D341Med (cell line): ENCODE data around the gene MAPKBP1.

ENCODE experiments used
- DNase-seq: peaks from one replicate; pipeline ENCODE4 v3.0.0; 2012; ENCODE audit warnings: low spot score

Gene MAPKBP1

GRCh38 chr15:41868321-41868720 is 94.0 kb downstream of the MAPKBP1 start:
- DNase-seq: no peak

- DNase-seq: no peak
Observed at GRCh38 chr15:41869770-41870688, 95.7 kb downstream of the MAPKBP1 start.

- no peak for DNase-seq
Observed at GRCh38 chr15:41870689-41871081, 96.4 kb downstream of the MAPKBP1 start.

GRCh38 chr15:41871175-41871905 is 97.1 kb downstream of the MAPKBP1 start:
- no peak for DNase-seq

GRCh38 chr15:41872166-41872747 is 98.0 kb downstream of the MAPKBP1 start:
- DNase-seq: no peak

- DNase-seq: no peak
Observed at GRCh38 chr15:41873711-41874110, 99.4 kb downstream of the MAPKBP1 start.

- no peak for DNase-seq
Observed at GRCh38 chr15:41874736-41875135, 100.5 kb downstream of the MAPKBP1 start.

- no peak for DNase-seq
Observed at GRCh38 chr15:41876007-41876406, 101.7 kb downstream of the MAPKBP1 start.

- no peak for DNase-seq
Observed at GRCh38 chr15:41876689-41877088, 102.4 kb downstream of the MAPKBP1 start.
